GM18505 (cell line): Measurements from ENCODE around the gene ZNF668.

Experiments used
- ATAC-seq: cut with Tn5 transposase; IDR thresholded peaks from one replicate; pipeline ENCODE4 v1.9.1; 2021; ENCODE audit not compliant: unreplicated experiment
- POLR2A ChIP-seq: IDR thresholded peaks from 4 replicates; pipeline ENCODE4 v1.6.1; 2011; ENCODE audit warnings: borderline replicate concordance; ENCODE audit not compliant: insufficient read depth, insufficient read length; ENCODE audit errors: extremely low read depth

The ZNF668 gene

GRCh38 chr16:31073970-31074813, at the start of gene ZNF668, which contains the start of gene ZNF646:
Gene ZNF668, minus strand, starts transcription at chr16:31074240. Its CDS starts 9,781 bp downstream, at chr16:31064459.
Gene ZNF646, plus strand, starts transcription at chr16:31074422. Its CDS starts 1,903 bp downstream, at chr16:31076325.
- peak; percentile 57 for ATAC-seq
- peak; percentile 93 for TF ChIP-seq POLR2A

DNA sequence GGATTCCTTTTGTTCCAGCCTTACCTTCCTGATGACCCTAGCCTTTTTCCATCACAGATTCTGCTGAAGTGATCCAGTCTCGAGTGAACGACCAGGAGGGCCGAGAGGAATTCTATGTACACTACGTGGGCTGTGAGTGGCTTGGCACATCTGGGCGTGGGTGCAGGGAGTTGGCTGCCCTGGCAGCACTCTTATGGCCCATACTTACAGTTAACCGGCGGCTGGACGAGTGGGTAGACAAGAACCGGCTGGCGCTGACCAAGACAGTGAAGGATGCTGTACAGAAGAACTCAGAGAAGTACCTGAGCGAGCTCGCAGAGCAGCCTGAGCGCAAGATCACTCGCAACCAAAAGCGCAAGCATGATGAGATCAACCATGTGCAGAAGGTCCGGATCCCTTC, 46.1 kb upstream of the ZNF668 start:
- TF ChIP-seq POLR2A, result no peak
- no peak for ATAC-seq

DNA sequence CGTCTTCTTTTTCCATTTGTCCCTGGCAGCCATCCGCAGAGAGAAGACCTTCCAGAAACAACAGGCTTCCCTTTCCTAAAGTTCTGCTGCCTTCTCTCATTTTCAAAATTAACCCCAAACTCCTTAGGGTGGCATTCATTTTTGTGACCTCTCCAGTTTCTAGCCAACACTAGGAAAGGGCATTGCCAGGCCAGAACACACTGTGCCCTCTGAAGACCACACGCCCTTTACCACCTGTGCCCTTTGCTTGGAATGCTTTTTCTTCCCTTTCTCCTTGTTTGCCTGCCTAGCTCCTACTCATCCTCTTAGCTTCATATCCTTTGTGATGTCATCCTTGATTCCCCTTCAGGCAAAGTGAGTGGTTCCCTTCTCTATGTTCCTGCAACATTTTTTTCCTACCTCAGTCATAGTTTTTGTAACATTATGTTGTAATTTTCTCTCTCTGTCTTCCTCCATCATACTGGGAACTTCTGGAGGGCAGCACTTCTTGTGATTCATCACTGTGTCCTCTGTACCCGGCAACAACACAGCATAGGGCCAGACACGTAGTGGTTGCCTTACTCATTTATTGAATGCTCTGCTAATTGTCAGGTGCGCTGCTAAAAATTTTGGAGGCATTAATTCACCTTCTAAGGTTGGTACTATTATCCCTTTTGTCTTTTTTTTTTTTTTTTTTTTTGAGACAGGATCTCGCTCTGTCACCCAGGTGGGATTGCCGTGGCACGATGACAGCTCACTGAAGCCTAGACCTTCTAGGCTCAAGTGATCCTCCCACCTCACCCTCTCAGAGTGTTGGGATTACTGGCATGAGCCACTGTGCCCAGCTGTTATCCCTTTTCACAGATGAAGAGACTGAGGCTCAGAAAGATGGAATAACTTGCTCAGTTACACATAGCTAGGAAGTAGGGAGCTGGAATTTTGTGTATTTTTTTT, 44.4 kb upstream of the ZNF668 start:
- TF ChIP-seq POLR2A, result no peak
- ATAC-seq, result no peak

DNA sequence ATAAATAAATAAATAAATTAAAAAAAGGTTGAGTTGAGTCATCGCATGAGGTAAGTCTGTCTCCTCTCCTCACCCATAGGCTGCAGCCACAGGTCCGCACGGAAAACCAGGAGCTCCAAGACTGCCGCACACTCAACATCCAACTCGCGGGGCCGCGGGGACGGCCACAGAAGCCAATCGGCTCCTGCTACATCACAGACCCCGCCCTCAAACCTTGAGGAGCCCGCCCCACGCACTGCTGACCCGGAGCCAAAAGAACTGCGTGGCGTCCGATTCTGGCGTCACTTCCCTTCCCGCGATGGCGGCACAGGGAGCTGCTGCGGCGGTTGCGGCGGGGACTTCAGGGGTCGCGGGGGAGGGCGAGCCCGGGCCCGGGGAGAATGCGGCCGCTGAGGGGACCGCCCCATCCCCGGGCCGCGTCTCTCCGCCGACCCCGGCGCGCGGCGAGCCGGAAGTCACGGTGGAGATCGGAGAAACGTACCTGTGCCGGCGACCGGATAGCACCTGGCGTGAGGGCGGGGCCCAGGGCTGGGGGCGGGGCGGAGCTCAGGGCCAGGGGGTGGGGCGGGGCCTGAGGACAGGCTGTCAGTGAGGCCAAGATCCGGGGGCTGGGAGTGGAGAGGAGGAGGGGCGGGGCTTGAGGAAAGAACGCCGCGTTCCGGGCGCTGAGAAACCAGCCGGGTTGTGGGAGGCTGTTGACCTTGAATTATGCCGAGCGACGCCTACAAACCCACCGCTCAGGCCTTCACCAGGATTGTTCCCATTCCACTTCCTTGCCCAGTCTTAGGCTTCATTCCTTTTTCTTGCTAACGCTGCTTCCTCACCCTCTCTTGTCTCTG, 43.6 kb upstream of the ZNF668 start, which contains the start of gene KAT8:
Gene KAT8 (plus strand): TSS at position 281 of the 839 bp plus-strand sequence. CDS start 18 bp downstream, at position 299.
- peak; percentile 91 for TF ChIP-seq POLR2A
- ATAC-seq, result peak; percentile 93

DNA sequence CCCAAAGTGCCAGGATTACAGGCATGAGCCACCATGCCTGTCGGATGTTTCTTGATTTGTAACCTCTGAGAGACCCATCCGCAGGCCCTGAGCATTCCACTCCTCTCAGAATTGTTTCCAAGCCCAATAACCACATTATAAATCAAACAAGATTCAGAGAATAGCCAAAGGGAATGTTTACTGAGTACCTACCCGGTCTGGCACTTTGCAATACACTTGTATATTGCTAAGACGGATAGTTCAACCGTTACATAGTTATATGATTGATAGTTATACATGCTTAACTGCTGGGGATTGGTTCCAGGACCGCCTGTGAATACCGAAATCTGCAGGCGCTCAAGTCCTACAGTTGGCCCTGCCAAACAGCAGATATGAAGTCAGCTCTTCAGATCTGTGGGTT, 40.4 kb upstream of the ZNF668 start:
- no peak for ATAC-seq
- TF ChIP-seq POLR2A, result no peak

DNA sequence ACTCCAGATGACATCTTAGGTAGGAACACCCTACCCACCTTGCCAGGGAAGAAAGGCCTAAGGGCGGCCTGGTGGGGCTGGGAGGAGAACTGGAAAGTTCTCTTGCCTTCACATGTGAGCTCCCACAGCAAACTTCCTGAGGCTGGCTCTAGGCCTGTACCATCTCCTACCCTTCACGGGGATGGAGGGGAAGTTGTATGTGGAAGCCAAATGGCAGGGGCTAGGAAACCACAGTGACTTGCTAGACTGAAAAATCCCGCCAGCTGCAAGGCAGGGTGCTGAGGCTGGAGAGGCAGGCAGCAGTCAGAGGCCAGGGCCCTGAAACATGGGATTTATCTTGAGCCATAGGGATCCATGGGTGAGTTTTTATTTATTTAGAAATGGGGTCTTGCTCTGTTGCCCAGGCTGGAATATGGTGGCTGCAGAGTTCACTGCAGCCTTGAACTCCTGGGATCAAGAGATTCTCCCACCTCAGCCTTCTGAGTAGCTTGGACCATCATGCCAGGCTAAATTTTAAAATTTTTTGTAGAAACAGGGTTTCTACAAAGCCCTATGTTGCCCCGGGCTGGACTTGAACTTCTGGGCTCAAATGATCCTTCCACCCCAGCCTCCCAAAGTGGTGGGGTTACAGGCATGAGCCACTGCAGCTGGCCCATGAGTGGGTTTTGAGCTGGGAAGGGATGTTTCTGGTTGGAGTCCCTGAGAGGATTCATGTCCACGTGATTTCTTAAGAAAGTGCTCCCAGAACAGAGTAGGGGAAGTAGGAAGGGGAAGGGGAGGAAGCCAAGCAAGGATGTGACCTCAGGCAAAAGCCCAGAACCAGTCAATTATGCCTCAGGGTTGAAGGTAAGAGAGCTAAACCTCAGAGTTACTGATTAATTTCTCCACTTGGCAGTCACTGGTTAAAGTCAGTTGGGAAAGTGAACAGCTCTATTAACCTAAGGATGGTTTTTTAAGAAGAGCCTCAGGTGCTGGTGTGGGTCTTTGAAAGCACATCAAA, 39.4 kb upstream of the ZNF668 start:
- ATAC-seq, result no peak
- no peak for TF ChIP-seq POLR2A

DNA sequence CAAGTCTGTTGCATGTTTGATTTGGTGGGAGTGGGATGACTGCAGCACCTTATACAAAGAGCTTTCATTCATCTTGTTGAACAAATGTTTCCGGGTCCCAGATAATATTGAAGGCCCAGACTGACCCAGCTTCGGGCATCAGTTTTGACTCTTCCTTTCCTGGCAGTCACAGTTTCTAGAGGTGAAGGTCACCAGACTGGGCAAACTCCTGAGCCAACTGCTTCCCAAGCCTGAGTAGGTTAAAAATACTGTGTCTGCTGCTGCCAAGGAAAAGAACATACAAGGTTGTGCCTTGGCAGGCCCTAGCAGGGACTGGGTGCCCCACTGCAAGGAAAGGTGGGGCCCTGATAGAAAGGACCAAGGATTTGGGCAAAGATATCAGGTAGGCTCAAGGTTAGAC, 38.7 kb upstream of the ZNF668 start:
- no peak for TF ChIP-seq POLR2A
- ATAC-seq, result no peak

GRCh38 chr16:31111881-31112466, 37.9 kb upstream of the ZNF668 start:
- no peak for ATAC-seq
- TF ChIP-seq POLR2A, result no peak

- no peak for ATAC-seq
- TF ChIP-seq POLR2A, result no peak
Observed at GRCh38 chr16:31110106-31111034, 36.3 kb upstream of the ZNF668 start.

- ATAC-seq, result no peak
- no peak for TF ChIP-seq POLR2A
Observed at GRCh38 chr16:31109622-31110021, 35.6 kb upstream of the ZNF668 start.
